Measurements from ENCODE around the gene NUDT8. TPM values are rescaled to one million over a fixed set of nuclear protein-coding genes. Genes with fewer than 3 reads are reported as not detected.

The NUDT8 gene
- total and polyA plus RNA-seq, 2 of the 8 experiments (the other 6 are each of a cell fraction or from before 2014, with no cell fraction given): 7.2 to 8.3 TPM

- Histone ChIP-seq H3K27ac (ENCODE audit: low read depth, low read length) (no peak overlapping the region), H3K23me2 (ENCODE audit: low read depth, low read length) (peaks cover 5% of the 10 kb centered on the region; the same call in 1 of the 2 replicates), H3K27me3 (replicated peaks in 1 of 4; ENCODE audit: control insufficient read depth in 3 of 4, extremely low read depth in 1 of 4, insufficient read depth in 3 of 4, low read length in 3 of 4) (peaks cover 0 to 5% (median 4%) of the 10 kb centered on the region in 4 experiments; a peak in 4 of 7 replicates), H2BK15ac (ENCODE audit: low read length) (no peak overlapping the region), H3K36me3 (ENCODE audit: control insufficient read depth in 2 of 4, insufficient read depth in 4 of 4, low read length in 3 of 4) (peaks cover 5 to 19% (median 12%) of the 10 kb centered on the region in 4 experiments; a peak in 7 of 8 replicates), H3K79me1 (ENCODE audit: low read depth, low read length) (no peaks in the 10 kb centered on the region), H3K9ac (replicated peaks in 1 of 4; ENCODE audit: extremely low read depth in 1 of 4, low read depth in 3 of 4, low read length in 3 of 4) (no peak overlapping the region), H4K20me1 (replicated peaks in 1 of 2; ENCODE audit: control insufficient read depth in 1 of 2, insufficient read depth in 2 of 2, low read length in 2 of 2) (peaks cover 0 to 6% of the 10 kb centered on the region in 2 experiments), H2AFZ (ENCODE audit: low read length) (no peak overlapping the region), H4K91ac (replicated peaks; ENCODE audit: insufficient read length, low read length) (no peak overlapping the region), H3K18ac (ENCODE audit: extremely low read depth, low read length) (no peak overlapping the region), H3K4ac (replicated peaks; ENCODE audit: insufficient read length, low read depth, low read length) (no peak overlapping the region), H3K23ac (ENCODE audit: insufficient read length) (no peak overlapping the region), H3K4me2 (ENCODE audit: insufficient read depth in 1 of 2, low read depth in 2 of 2, low read length in 2 of 2) (no peak overlapping the region), H2BK20ac (ENCODE audit: low read length) (no peak overlapping the region), H4K8ac (ENCODE audit: extremely low read depth, insufficient read depth, low read length) (no peak overlapping the region), H3K9me3 (ENCODE audit: insufficient read depth in 2 of 2, low read depth in 1 of 2, low read length in 1 of 2) (no peaks in the 10 kb centered on the region), H3K4me3 (ENCODE audit: extremely low read depth in 1 of 4, insufficient read depth in 2 of 4, low read depth in 3 of 4, low read length in 4 of 4) (no peak overlapping the region), H2BK12ac (ENCODE audit: low read depth, low read length) (no peak overlapping the region), H3K4me1 (replicated peaks in 1 of 4; ENCODE audit: control insufficient read depth in 3 of 4, insufficient read depth in 4 of 4, low read length in 3 of 4) (peaks cover 7 to 37% (median 26%) of the 10 kb centered on the region in 4 experiments), H2BK120ac (replicated peaks; ENCODE audit: low read depth, low read length) (no peak overlapping the region), H3K79me2 (ENCODE audit: control insufficient read depth in 1 of 2, insufficient read depth in 2 of 2, low read length in 2 of 2) (peaks cover 0 to 8% of the 10 kb centered on the region in 2 experiments; a peak in 1 of 4 replicates), H4K5ac (ENCODE audit: insufficient read length, low read depth, low read length) (no peak overlapping the region), H2AK5ac (ENCODE audit: low read depth, low read length) (no peak overlapping the region), H3K14ac (ENCODE audit: insufficient read length) (no peak overlapping the region), H2BK5ac (ENCODE audit: low read depth, low read length) (no peak overlapping the region), H3K56ac (replicated peaks; ENCODE audit: insufficient read length, low read depth, low read length) (no peak overlapping the region)
- ChIA-PET POLR2A (ENCODE audit: partially characterized antibody) (interaction anchor here (1.6 to 10.7 kb wide), 3 partner anchors 10 to 28 kb away, joined by 4 to 194 read pairs (median 60); partner anchors contain the start of genes GSTP1 and NUDT8), CTCF (ENCODE audit: partially characterized antibody) (interaction anchor here (0.8 to 7.3 kb wide), 6 partner anchors 8 to 74 kb away, joined by 3 to 117 read pairs (median 20); partner anchors contain the start of genes GSTP1 and NUDT8)
- no peak for FAIRE-seq
- 93% methylated on average over 35 of the region's 37 CpGs; no CpG with 5 or more reads in 1 of the 2 experiments for WGBS, 2 experiments (ENCODE audit: extremely low coverage in 1 of 2, insufficient coverage in 1 of 2, insufficient read length in 1 of 2, insufficient replicate concordance in 2 of 2, low coverage in 1 of 2, low lambda C conversion rate in 2 of 2, missing lambda C conversion rate in 1 of 2)
- no peak for TF ChIP-seq CBX5 (IDR thresholded peaks at IDR 0.05; ENCODE audit: low read depth, low read length)
- TF ChIP-seq BCL11A (IDR thresholded peaks at IDR 0.05; ENCODE audit: low read depth in 2 of 2, low read length in 2 of 2): no peak
- TF ChIP-seq NRF1 (IDR thresholded peaks at IDR 0.05; ENCODE audit: low read depth, low read length): no peak
- no peak for TF ChIP-seq HDAC6 (IDR thresholded peaks at IDR 0.05; ENCODE audit: low read depth, low read length)
- no peak for TF ChIP-seq EGR1 (IDR thresholded peaks at IDR 0.05; ENCODE audit: borderline replicate concordance, low read depth, low read length)
- TF ChIP-seq RNF2 (IDR thresholded peaks at IDR 0.05; ENCODE audit: borderline replicate concordance, low read depth, low read length, missing control alignments, poor library complexity, severe bottlenecking): no peak
- no peak for TF ChIP-seq BRCA1 (IDR thresholded peaks at IDR 0.05; ENCODE audit: low read depth, low read length)
- no peak for TF ChIP-seq NANOG (IDR thresholded peaks at IDR 0.05; ENCODE audit: insufficient read depth, low read depth, low read length, poor library complexity, severe bottlenecking)
- TF ChIP-seq, protein P1, sequence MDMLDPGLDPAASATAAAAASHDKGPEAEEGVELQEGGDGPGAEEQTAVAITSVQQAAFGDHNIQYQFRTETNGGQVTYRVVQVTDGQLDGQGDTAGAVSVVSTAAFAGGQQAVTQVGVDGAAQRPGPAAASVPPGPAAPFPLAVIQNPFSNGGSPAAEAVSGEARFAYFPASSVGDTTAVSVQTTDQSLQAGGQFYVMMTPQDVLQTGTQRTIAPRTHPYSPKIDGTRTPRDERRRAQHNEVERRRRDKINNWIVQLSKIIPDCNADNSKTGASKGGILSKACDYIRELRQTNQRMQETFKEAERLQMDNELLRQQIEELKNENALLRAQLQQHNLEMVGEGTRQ (IDR thresholded peaks at IDR 0.05; ENCODE audit: low read length): no peak
- no peak for TF ChIP-seq POLR2AphosphoS5 (IDR thresholded peaks at IDR 0.05; ENCODE audit: low read depth, low read length)
- DNase-seq (ENCODE audit: low read depth in 1 of 2, low spot score in 2 of 2): peak in 1 of 2 experiments; percentile 36
These were observed 17.8 kb downstream of the NUDT8 start for GRCh38 chr11:67611704-67612587.
